ENCODE results near the gene RDH13. TPM values are rescaled to one million over a fixed set of nuclear protein-coding genes. Genes with fewer than 3 reads are reported as not detected.
"Not testable (repeated sequence)": the region's sequence is repeated elsewhere in the genome, so short reads cannot be mapped to it uniquely, and the experiment has no call there.

RDH13 gene
- total RNA-seq, 1 donor from 2014 or later = 85.7 TPM

DNA sequence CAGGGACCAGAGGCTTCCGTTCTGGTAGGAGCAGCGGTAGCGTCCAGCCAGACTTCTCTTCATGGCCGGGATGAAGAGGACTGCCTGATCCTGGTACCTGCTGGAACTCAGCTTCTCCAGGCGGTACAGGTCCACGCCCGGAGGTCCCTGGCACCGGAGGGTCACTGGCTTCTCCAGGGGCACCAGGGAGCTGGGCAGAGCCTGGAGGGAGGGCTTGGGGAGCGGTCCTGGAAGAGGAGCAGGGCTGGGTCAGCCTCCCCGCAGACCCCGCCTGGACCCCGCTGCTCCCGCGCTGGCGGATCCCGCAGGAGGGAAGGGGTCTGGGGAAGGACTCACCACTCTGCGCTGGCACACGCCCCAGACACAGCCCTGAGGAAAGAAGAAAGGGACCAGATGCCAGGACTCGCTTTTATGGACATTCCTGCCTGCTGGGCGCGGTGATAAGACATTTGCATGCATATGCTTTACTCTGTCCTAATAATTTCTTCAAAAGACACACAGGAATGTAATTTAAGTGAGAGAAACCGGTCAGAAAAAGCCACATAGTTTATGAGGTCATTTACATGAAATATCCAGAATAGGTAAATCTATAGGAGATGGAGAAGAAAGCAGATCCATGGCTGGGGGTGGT, 30.7 kb downstream of the RDH13 start:
- peaks cover 2% of the 10 kb centered on the region for H3K36me3 Mint-ChIP-seq

DNA sequence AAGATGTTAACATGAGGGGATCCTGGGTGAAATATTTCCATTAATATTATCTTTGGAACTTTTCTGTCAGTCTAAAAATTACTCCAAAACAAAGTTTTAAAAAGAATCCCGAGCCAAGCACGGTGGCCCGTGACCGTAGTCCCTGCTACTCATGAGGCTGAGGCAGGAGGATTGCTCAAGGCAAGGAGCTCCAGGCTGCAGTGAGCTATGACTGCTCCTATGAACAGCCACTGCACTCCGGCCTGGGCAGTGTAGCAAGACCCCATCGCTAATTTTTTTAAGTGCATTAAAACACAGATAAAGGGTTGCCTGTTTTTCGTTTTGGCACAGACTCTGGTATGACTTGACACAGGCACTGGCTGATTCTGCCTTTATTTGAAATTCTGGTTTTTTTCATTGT, 31.8 kb downstream of the RDH13 start:
- Mint-ChIP-seq H3K4me3 (no peak overlapping the region), H3K9me3 (peaks cover 2% of the 10 kb centered on the region), H3K27me3 (ENCODE audit: low read depth) (no peaks in the 10 kb centered on the region), H3K27ac (no peak overlapping the region), H3K36me3 (peaks cover 4% of the 10 kb centered on the region), H3K4me1 (no peaks in the 10 kb centered on the region)
- DNase-seq (ENCODE audit: low spot score in 2 of 2, unreplicated experiment in 2 of 2) = no peak
- TF ChIP-seq, protein P1, sequence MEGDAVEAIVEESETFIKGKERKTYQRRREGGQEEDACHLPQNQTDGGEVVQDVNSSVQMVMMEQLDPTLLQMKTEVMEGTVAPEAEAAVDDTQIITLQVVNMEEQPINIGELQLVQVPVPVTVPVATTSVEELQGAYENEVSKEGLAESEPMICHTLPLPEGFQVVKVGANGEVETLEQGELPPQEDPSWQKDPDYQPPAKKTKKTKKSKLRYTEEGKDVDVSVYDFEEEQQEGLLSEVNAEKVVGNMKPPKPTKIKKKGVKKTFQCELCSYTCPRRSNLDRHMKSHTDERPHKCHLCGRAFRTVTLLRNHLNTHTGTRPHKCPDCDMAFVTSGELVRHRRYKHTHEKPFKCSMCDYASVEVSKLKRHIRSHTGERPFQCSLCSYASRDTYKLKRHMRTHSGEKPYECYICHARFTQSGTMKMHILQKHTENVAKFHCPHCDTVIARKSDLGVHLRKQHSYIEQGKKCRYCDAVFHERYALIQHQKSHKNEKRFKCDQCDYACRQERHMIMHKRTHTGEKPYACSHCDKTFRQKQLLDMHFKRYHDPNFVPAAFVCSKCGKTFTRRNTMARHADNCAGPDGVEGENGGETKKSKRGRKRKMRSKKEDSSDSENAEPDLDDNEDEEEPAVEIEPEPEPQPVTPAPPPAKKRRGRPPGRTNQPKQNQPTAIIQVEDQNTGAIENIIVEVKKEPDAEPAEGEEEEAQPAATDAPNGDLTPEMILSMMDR (IDR thresholded peaks at IDR 0.05; ENCODE audit: unreplicated experiment) = no peak

More for the DNA sequence above, 30.7 kb downstream of the RDH13 start:
- TF ChIP-seq, protein P1 (IDR thresholded peaks at IDR 0.05; ENCODE audit: unreplicated experiment) = no peak
- H3K4me3 Mint-ChIP-seq = no peak overlapping the region
- DNase-seq (ENCODE audit: low spot score in 2 of 2, unreplicated experiment in 2 of 2) = no peak
- no peaks in the 10 kb centered on the region for H3K27me3 Mint-ChIP-seq (ENCODE audit: low read depth)
- no peak overlapping the region for H3K27ac Mint-ChIP-seq
- H3K4me1 Mint-ChIP-seq = no peaks in the 10 kb centered on the region
- no peaks in the 10 kb centered on the region for H3K9me3 Mint-ChIP-seq

DNA sequence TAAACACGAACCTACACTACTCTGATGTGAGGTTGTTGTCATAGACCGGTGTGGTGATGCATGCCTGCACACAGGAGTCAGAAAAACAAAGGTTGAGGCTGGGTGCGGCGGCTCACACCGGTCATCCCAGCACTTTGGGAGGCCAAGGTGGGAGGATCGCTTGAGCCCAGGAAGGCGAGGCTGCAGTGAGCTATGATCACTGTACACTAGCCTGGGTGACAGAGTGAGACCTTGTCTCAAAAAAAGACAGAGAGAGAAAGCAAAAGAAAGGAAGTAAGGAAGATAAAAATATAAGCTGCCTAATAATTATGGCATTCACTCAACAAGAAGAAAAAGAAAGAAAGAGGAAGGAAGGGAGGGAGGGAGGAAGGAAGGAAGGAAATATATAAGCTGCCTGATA, 34.2 kb downstream of the RDH13 start:
- H3K27ac Mint-ChIP-seq = no peak overlapping the region
- H3K27me3 Mint-ChIP-seq (ENCODE audit: low read depth) = no peaks in the 10 kb centered on the region
- no peak for DNase-seq (ENCODE audit: low spot score in 2 of 2, unreplicated experiment in 2 of 2)
- H3K4me3 Mint-ChIP-seq = no peak overlapping the region
- TF ChIP-seq, protein P1 (IDR thresholded peaks at IDR 0.05; ENCODE audit: unreplicated experiment) = no peak
- H3K36me3 Mint-ChIP-seq = peaks cover 9% of the 10 kb centered on the region
- H3K9me3 Mint-ChIP-seq = peaks cover 6% of the 10 kb centered on the region
- H3K4me1 Mint-ChIP-seq = no peaks in the 10 kb centered on the region

DNA sequence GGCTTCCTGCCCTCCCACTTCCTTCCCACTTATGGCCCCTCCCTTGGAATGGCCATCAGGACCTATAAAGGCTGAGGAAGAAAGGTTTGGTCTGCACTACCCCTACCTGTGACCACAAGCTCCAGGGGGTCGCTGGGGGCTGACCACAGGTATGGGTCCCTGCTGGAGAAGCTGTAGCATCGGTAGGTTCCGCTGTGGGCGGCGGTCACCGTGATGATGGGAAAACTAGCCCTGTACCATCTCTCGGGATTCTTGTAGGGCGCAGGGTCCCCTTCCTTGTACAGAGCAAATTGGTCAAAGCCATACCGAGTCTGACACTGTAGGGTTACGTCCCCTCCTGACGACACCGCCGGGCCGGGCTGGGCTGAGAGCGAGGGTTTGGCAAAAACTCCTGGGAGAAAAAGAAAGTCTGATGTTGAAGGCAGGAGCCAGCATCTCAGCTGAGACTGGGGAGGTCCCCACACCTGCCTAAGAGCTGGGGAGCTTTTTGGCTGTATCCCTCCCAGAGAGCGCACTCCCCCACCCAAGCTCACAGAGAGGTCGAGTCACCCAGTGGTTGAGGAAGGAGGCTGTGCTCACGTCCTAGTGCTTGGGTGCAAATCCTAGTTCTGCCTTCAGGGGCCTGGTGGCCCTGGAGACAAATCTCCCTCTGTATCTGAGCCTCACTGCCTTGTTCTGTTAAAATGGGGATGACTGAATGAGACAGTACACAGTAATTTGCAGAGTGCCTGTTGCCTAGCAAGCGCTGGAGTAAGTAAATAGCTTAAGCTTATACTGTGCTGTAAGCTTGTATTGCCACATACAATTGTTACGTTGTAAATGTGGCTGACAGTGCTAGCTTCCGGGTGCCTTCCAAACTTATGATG, 35.2 kb downstream of the RDH13 start:
- H3K27ac Mint-ChIP-seq = no peak overlapping the region
- peaks cover 15% of the 10 kb centered on the region for H3K36me3 Mint-ChIP-seq
- H3K4me3 Mint-ChIP-seq = no peak overlapping the region
- no peaks in the 10 kb centered on the region for H3K27me3 Mint-ChIP-seq (ENCODE audit: low read depth)
- TF ChIP-seq, protein P1 (IDR thresholded peaks at IDR 0.05; ENCODE audit: unreplicated experiment) = no peak
- DNase-seq (ENCODE audit: low spot score in 2 of 2, unreplicated experiment in 2 of 2) = no peak
- H3K4me1 Mint-ChIP-seq = no peaks in the 10 kb centered on the region
- peaks cover 13% of the 10 kb centered on the region for H3K9me3 Mint-ChIP-seq

DNA sequence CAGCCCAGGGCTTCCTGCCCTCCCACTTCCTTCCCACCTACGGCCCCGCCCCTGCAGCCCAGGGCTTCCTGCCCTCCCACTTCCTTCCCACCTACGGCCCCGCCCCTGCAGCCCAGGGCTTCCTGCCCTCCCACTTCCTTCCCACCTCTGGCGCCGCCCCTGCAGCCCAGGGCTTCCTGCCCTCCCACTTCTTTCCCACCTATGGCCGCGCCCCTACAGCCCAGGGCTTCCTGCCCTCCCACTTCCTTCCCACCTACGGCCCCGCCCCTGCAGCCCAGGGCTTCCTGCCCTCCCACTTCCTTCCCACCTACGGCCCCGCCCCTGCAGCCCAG, 35.8 kb downstream of the RDH13 start:
- H3K9me3 Mint-ChIP-seq = peaks cover 19% of the 10 kb centered on the region
- DNase-seq (ENCODE audit: low spot score in 2 of 2, unreplicated experiment in 2 of 2); H3K27ac Mint-ChIP-seq; H3K4me3 Mint-ChIP-seq; H3K4me1 Mint-ChIP-seq; H3K27me3 Mint-ChIP-seq (ENCODE audit: low read depth): not testable (repeated sequence)
- H3K36me3 Mint-ChIP-seq = peaks cover 20% of the 10 kb centered on the region

DNA sequence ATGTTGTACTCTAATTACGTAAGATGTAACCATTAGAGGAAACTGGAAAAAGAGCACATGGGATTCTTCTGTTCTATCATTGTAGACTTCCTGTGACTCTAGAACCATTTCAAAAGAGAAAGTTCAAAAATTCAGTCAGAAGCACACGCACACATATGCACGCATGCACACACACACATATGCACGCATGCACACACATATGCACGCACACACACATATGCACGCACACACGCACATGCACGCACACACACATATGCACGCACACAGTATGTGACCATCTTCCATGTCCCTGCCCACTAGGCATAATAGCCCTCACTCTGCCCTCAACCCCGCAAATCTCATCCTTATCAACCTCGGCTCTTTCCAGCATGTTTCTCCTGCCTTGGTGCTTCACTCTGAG, 38.8 kb downstream of the RDH13 start:
- no peak for DNase-seq (ENCODE audit: low spot score in 2 of 2, unreplicated experiment in 2 of 2)
- H3K4me1 Mint-ChIP-seq = no peaks in the 10 kb centered on the region
- peaks cover 23% of the 10 kb centered on the region for H3K9me3 Mint-ChIP-seq
- H3K27me3 Mint-ChIP-seq (ENCODE audit: low read depth) = no peaks in the 10 kb centered on the region
- H3K36me3 Mint-ChIP-seq = peaks cover 28% of the 10 kb centered on the region
- H3K27ac Mint-ChIP-seq = no peak overlapping the region
- H3K4me3 Mint-ChIP-seq = no peak overlapping the region
- TF ChIP-seq, protein P1 (IDR thresholded peaks at IDR 0.05; ENCODE audit: unreplicated experiment) = no peak

DNA sequence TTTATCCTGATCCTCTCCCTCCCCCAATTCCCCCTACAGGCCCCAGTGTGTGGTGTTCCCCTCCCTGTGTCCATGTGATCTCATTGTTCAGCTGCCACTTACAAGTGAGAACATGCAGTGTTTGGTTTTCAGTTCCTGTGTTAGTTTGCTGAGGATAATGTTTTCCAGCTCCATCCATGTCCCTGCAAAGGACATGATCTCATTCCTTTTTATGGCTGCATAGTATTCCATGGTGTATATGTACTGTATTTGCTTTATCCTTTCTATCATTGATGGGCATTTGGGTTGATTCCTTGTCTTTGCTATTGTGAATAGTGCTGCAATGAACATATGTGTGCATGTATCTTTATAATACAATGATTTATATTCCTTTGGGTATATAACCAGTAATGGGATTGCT, 42.6 kb downstream of the RDH13 start:
- not testable (repeated sequence) for DNase-seq (ENCODE audit: low spot score in 2 of 2, unreplicated experiment in 2 of 2); H3K4me3 Mint-ChIP-seq; H3K27me3 Mint-ChIP-seq (ENCODE audit: low read depth); H3K27ac Mint-ChIP-seq; H3K4me1 Mint-ChIP-seq
- Mint-ChIP-seq H3K36me3 (peaks cover 24% of the 10 kb centered on the region), H3K9me3 (peaks cover 19% of the 10 kb centered on the region)

Measured in mesothelial cell of epicardium (in vitro differentiated cells).